K562 (cell line): ENCODE data around the gene PRKD2. TPM values are rescaled to one million over a fixed set of nuclear protein-coding genes. Genes with fewer than 3 reads are reported as not detected.

Source experiments
- CCNT2 ChIP-seq: IDR thresholded peaks from 2 replicates; pipeline ENCODE4 v1.6.1; 2011; ENCODE audit warnings: borderline replicate concordance, low read depth, mild to moderate bottlenecking, moderate library complexity, mixed read lengths, low read length; ENCODE audit not compliant: insufficient read length; ENCODE audit errors: extremely low read depth
- CREB3L1 ChIP-seq: fragments of 450-650 bp; IDR thresholded peaks from 2 replicates; pipeline ENCODE4 v1.6.1; 2014; ENCODE audit warnings: low read depth, mild to moderate bottlenecking, moderate library complexity, borderline replicate concordance
- ETS1 ChIP-seq: conservative IDR thresholded peaks from 2 replicates; pipeline ENCODE4 v1.6.1; 2011; ENCODE audit warnings: low read depth, mild to moderate bottlenecking, low read length; ENCODE audit not compliant: control insufficient read depth
- GATA2 ChIP-seq: sonication (generic); formaldehyde crosslinking; IDR thresholded peaks from 2 replicates; pipeline ENCODE4 v1.4.0; 2020; ENCODE audit warnings: mild to moderate bottlenecking, missing genetic modification reagents
- MAFF ChIP-seq: IDR thresholded peaks from 2 replicates; pipeline ENCODE4 v1.6.1; 2012; ENCODE audit warnings: low read length, improper control_type of control experiment
- MNT ChIP-seq, 2 experiments: fragments of 450-650 bp; conservative IDR thresholded peaks; 2 replicates each; pipeline ENCODE4 v1.6.1; 2017; ENCODE audit warnings: mild to moderate bottlenecking in 2 of 2, moderate library complexity in 2 of 2
- NUFIP1 ChIP-seq: fragments of 450-650 bp; IDR thresholded peaks from 2 replicates; pipeline ENCODE4 v1.6.1; 2018; ENCODE audit not compliant: partially characterized antibody
- PTBP1 ChIP-seq: fragments of 200-400 bp; formaldehyde crosslinking; IDR thresholded peaks from 2 replicates; pipeline ENCODE4 v1.6.1; 2017; ENCODE audit warnings: low read depth, low read length
- PTRF ChIP-seq: fragments of 450-650 bp; IDR thresholded peaks from 2 replicates; pipeline ENCODE4 v1.6.1; 2016; ENCODE audit warnings: mild to moderate bottlenecking, missing genetic modification characterization, missing compliant biosample characterization
- PTTG1 ChIP-seq: fragments of 450-650 bp; IDR thresholded peaks from 2 replicates; pipeline ENCODE4 v1.6.1; 2016; ENCODE audit warnings: low read depth, mild to moderate bottlenecking, missing genetic modification characterization, missing compliant biosample characterization
- RCOR1 ChIP-seq, 2 experiments: IDR thresholded peaks; 2 replicates each; pipeline ENCODE4 v1.6.1; 2012; ENCODE audit warnings: low read depth in 2 of 2, low read length in 2 of 2, borderline replicate concordance in 1 of 2, improper control_type of control experiment in 1 of 2
- SRSF3 ChIP-seq: fragments of 200-400 bp; formaldehyde crosslinking; IDR thresholded peaks from 2 replicates; pipeline ENCODE4 v1.6.1; 2016; ENCODE audit warnings: mild to moderate bottlenecking, low read length, moderate library complexity; ENCODE audit not compliant: insufficient read depth
- ZBTB11 ChIP-seq, 3 experiments: fragments of 200-800 bp in 1 of 3; fragments of 250-450 bp in 1 of 3; fragments of 450-650 bp in 1 of 3; sonication (Bioruptor Pico) in 1 of 3; sonication (Bioruptor generic) in 1 of 3; formaldehyde crosslinking in 1 of 3; IDR thresholded peaks; 2 replicates each; pipeline versions ENCODE4 v1.6.1 to v1.8.0; 2016 to 2022; ENCODE audit warnings: mild to moderate bottlenecking in 2 of 3, missing genetic modification characterization in 2 of 3, missing compliant biosample characterization in 1 of 3, moderate library complexity in 1 of 3
- ZFP36 ChIP-seq: fragments of 150-350 bp; IDR thresholded peaks from 2 replicates; pipeline ENCODE4 v1.6.1; 2018; ENCODE audit warnings: low read length, low read depth; ENCODE audit not compliant: partially characterized antibody
- ZNF274 ChIP-seq: IDR thresholded peaks from 2 replicates; pipeline ENCODE4 v1.6.1; 2011; ENCODE audit warnings: low read depth, mild to moderate bottlenecking, low read length, moderate library complexity, borderline replicate concordance
- ZNF551 ChIP-seq: fragments of 250-450 bp; sonication (Bioruptor Pico); IDR thresholded peaks from 2 replicates; pipeline ENCODE4 v1.5.0; 2021; ENCODE audit warnings: mild to moderate bottlenecking, moderate library complexity
- polyA plus RNA-seq, 8 experiments: library from polyadenylated mRNA; depleted of rRNA in 4 of 8; stranded (reverse) in 5 of 8; unstranded in 3 of 8; fragments of >200 nt; fragmentation: Nextera tagmentation in 2 of 8; fragmentation: Illumina TruSeq in 1 of 8; extraction: Ambion mirVana in 2 of 8; extraction: Trizol in 1 of 8; gene quantifications; 2 replicates each; pipeline versions ENCODE4 v1.2.1 to v1.2.3, GENCODE V29; 2011 to 2014; ENCODE audit warnings: inconsistent platforms in 1 of 8, missing spikeins in 1 of 8
- total RNA-seq, 7 experiments: library from RNA; depleted of rRNA in 6 of 7; stranded (reverse); fragments of >200 nt in 6 of 7; fragmentation: Illumina TruSeq in 2 of 7; extraction: Trizol in 2 of 7; gene quantifications; 2 replicates each; pipeline versions ENCODE4 v1.2.1 to v1.2.3, GENCODE V29; 2011 to 2021; ENCODE audit warnings: low replicate concordance in 1 of 7

The PRKD2 gene
- total and polyA plus RNA-seq, 9 of the 15 experiments (the other 6 are each of a cell fraction or from before 2014, with no cell fraction given) = 1.8 to 60.0 (median 15.0) TPM

GRCh38 chr19:46713781-46714443, 3.0 kb downstream of the PRKD2 start (continued):
- TF ChIP-seq GATA2 (CRISPR knock-in tag) (no peak), CREB3L1 (no peak), ZFP36 (peak; percentile 99), ZNF551 (no peak), PTRF (tag) (no peak), MNT (conservative IDR thresholded peaks at IDR 0.05) (peak in 1 of 2 experiments; percentile 39; a peak in 3 of 4 replicates), PTTG1 (no peak), MAFF (no peak), RCOR1 (IDR thresholded peaks at IDR 0.05; ENCODE audit: borderline replicate concordance in 1 of 2, low read depth in 2 of 2, low read length in 2 of 2) (peak in 1 of 2 experiments; percentile 63; a peak in 1 of 4 replicates), CCNT2 (no peak), ETS1 (no peak), SRSF3 (no peak), ZNF274 (no peak), PTBP1 (0 out of 2 replicates have a peak, but pooled peaks have one; percentile 81), NUFIP1 (no peak), ZBTB11 (CRISPR knock-in tag; IDR thresholded peaks at IDR 0.05) (0 out of 6 replicates have a peak, but pooled peaks of 1 of the 3 experiments have one; percentile 38)
